GM19397 (cell line): ENCODE data around the gene ABCG1.
A peak's percentile ranks its signal among the peaks of the same experiment; 100 is the strongest.

ENCODE experiments used
- ATAC-seq: cut with Tn5 transposase; IDR thresholded peaks from one replicate; pipeline ENCODE4 v1.9.1; 2021; ENCODE audit warnings: mild to moderate bottlenecking, moderate library complexity; ENCODE audit not compliant: unreplicated experiment

ABCG1 gene

DNA sequence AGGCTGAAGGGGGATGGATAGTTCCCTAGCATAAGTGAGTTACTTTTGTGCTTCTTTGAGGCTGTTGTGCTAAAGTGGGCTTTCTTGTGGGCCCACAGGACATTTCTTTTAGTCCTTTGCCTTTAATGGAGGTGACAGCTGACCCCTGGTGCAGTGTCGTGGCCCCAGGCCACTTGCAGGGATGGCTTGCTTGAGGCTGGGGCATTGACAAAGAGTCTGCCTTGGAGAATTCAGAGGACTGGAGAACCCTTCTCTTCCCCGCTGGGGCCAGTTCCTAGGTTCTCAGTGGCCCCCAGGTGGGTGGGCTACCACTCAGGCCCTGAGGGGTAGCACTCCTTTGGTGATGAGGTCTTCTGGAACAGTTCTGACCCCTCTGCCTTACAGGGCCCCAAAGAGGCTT lies 12.8 kb downstream of the ABCG1 start:
- no peak for ATAC-seq

- ATAC-seq = no peak
Observed at GRCh38 chr21:42232176-42232825, 13.4 kb downstream of the ABCG1 start.

GRCh38 chr21:42233067-42233961 lies 14.4 kb downstream of the ABCG1 start:
- ATAC-seq = peak; percentile 43

GRCh38 chr21:42234041-42234440 lies 15.1 kb downstream of the ABCG1 start:
- no peak for ATAC-seq

- peak; percentile 39 for ATAC-seq
Observed at GRCh38 chr21:42234464-42235241, 15.7 kb downstream of the ABCG1 start.

DNA sequence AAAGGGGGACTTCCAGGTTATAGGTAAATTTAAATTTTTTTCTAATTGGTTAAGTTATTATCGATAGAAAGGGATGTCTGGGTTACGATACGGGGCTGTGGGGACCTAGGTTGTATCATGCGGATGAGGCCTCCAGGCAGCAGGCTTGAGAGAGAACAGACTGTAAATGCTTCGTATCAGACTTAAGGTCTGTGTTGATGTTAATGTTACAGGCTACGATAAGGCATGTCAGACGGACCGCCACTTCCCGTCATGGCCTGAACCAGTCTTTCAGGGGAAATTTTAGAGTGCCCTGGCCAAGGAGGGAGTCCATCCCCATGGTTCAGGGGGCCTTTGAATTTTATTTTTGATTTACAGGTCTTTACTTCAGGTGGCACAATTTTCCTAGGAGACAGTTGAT lies 16.7 kb downstream of the ABCG1 start:
- ATAC-seq = no peak

DNA sequence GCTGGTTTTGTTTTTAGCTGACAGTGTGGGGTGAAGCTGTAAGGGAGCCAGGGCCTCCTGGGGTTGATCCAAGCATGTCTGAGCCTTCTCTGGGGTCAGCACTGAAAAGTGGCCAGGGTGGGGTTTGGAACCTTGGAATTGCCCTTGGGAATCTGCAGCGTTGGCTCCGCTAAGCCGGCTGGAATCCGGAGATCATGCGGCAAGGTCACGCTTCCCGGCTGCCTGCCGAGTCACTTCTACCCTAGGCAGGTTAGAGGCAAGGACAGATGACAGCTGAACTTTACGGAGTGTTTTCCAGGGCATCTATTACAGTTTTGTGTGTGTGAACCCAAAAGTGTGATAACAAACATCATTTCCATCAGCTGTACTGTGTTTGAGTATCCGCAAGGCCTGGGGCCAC lies 17.1 kb downstream of the ABCG1 start:
- no peak for ATAC-seq

- no peak for ATAC-seq
Observed at GRCh38 chr21:42236693-42237092, 17.8 kb downstream of the ABCG1 start.

DNA sequence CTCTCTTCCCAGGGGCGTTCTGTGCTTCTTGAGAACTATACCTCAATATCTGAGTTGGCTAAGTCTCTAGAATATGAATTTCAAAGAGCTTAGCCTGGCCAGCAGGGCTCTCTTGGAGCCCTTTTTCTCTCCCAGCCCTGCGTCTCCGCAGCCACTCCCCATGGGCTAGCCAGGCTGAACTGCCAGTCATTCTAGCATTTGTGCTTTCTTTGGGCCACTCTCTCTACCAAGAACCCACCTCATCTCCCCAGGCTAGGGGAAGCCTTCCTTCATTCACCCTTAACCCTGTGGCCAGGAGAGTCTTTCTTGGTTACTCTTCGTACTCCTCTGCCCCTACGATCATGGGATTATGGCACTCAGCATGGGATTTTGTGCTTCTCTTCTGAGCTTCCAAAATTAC lies 18.2 kb downstream of the ABCG1 start:
- ATAC-seq = no peak

- no peak for ATAC-seq
Observed at GRCh38 chr21:42237577-42237976, 18.6 kb downstream of the ABCG1 start.

DNA sequence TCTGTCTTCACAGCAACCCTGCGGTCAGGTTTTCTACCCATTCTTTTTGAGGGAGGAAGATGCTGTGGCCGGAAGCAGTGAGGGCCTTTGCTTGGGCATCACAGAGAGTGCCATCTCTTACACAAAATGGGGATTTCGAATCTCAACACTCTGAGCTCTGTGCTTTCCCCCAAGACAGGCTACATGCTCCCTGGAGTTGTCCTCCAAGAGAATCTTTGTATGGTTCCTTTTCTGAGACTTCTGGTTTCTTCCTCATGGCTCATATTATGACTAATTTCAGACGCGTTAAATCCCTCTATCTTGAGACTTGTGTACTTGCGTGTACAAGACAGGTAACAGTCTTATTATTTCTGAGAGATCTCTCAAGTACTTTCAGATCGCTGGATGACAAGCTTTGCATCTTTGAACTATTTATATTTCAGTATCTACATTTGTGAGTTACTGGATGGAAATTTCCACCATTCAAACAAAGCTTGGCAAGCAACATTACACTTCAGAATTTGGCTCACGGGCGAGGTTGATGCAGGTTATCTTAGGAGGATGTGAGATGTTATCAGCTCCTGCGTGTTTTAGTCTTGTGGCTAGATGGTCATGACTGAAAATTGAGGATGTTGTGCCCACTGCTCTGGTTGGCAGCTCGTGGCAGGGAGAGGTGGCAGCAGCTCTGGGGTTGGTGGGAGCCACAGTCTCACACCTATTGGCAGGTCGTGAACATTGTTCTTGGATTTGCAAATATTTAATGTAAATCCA lies 19.4 kb downstream of the ABCG1 start:
- ATAC-seq = no peak

GRCh38 chr21:42239556-42239955 lies 20.6 kb downstream of the ABCG1 start:
- ATAC-seq = no peak

GRCh38 chr21:42239973-42240372 lies 21.0 kb downstream of the ABCG1 start:
- no peak for ATAC-seq

GRCh38 chr21:42242611-42243010 lies 23.7 kb downstream of the ABCG1 start:
- no peak for ATAC-seq

DNA sequence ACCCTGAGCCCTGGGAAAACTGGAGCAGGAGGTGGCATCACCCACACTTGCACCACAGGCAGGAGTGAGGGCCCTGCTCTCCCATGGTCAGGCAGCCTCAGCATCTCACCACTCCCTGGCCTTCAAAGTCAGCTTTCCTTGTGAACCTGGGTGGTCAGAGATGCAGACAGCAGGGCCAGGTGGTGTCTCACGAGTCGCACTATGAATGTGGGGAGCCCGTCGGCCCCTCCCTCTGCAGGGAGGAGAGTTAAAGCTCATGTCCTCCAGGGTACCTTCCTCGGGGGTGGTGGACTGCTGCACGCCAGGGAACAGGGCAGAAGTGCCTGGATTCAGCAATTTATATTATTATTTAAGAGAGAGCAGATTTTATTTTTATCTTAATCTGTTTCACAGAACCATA lies 24.1 kb downstream of the ABCG1 start:
- ATAC-seq = no peak

DNA sequence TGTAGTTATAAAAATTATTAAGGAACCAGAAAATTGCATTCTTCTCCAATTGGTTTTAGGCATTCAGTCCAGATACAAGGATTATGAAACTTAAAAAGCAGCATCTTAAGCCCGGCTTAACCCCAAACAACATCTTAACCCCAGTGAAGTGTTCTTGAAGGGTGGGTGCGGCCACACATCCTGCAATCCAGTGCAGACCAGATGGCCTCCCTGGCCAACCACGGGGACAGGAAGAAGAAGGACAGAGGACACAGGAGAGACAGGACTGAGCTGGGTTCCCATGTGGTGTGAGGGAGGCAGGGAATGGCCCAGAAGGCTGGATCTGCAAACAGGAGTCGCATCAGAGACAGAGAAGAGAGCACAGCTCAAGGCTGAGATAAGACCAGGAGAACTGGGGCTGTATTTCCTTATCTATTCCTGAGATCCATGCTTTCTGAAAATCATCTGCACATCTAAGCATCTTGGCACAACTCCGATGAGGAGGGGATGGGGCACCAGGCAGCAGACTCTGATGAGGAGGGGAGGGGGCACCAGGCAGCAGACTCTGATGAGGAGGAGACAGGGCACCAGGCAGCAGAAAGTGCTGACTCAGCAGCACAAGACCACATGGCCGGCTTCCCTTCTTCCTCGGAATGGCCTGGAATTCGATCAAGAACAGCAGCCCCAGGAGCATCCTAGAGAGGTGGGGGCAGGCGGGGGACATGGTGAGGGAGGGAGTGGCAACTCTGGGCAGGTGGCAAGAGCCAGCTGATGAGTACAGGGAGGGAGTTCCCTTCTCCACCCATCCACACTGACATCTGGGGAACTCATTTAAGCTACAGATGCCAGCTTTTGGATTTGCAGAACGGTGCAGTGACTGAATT lies 26.6 kb downstream of the ABCG1 start:
- ATAC-seq = no peak

DNA sequence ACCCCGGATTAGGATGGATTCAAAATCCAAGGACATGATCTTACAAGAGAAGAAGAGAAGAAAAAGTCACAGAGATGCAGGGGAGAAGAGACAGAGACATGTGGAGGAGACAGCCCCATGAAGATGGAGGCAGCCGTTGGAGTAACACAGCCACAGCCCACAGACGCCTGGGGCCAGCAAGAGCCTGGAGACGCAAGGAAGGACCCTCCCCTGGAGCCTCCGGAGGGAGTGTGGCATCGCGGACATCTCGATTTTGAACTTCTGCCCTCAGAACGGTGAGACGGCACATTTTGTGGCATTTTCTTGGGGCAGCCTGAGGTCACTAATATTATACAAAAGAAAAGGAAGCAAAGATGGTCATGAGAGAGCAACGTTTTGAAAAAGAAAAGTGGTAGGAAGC lies 28.8 kb downstream of the ABCG1 start:
- no peak for ATAC-seq

DNA sequence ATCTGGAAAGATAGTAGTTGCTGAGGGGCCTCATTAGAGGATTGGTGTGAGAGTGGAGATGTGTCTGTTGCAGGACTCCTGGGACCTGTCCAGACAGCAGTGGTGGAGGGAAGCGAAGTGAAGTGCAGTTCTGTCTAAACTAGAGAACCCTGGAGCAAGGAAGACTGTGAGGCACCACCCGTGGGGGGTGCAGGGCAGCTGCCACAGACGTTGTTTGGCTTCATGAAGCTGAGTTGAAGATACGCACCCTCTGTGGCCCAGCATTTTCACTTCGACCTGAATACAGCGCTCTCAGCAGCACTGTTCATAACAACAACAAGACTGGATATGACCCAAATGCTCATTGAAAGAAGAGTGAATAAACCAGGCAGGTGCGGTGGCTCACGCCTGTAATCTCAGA lies 29.3 kb downstream of the ABCG1 start:
- no peak for ATAC-seq

- peak; percentile 74 for ATAC-seq
Observed at GRCh38 chr21:42248783-42249597, 30.1 kb downstream of the ABCG1 start.
